NCI-H82 (cell line): ENCODE measurements around the gene PALLD.
A peak's percentile ranks its signal among the peaks of the same experiment; 100 is the strongest.

Experiments
- DNase-seq: peaks from one replicate; lab custom pipeline; 2025; lab: John Stamatoyannopoulos, UW

The PALLD gene

DNA sequence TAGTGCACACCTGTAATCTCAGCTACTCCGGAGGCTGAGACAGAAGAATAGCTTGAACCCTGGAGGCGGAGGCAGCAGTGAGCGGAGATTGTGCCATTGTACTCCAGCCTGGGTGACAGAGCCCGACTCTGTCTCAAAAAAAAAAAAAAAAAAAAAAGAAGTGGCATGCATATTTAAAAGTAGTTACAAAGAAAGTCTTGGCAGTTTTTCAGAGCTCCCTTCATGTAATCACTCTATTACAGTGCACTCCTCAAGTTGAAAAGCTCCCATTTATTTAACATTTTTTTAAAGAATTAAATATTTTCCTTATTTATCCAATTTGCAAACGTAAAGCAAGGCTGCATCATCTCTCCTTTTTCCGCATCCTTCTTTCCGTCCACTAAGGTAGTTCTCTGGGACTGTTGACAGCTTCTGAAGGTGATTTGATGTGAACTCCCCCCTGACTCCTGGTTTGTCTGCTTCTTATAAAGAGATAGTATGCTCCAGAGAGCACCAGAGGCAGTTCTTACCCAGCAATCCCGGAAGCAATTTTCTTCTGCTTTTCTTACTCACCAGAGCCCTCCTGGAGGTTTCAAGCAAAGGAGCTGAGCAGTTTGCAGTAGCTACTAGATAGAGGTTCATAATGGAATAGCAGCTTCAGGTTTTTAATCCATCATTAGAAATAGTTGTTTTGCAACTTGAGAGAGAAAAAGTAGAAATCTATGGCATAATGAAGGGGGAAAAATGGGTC is 151.0 kb downstream of the PALLD start:
- DNase-seq, result no peak

DNA sequence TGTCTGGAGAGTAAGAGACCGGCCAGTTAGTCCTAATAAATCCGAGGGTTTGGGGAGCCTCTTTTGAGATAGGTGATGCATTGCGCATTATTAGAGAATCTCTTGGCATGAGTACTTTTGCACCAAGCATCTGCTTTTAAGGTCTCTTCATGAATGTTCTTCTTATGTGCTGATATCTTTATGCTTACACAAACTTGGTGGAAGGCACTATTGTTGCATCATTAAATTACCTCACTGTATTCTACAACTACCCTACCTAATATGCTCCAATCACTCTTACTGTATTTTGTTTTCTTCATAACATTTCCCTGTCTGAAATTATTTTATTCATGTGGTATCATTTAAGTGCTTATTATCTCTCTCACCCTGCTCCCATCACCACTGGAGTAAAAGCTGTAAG is 151.6 kb downstream of the PALLD start:
- no peak for DNase-seq

DNA sequence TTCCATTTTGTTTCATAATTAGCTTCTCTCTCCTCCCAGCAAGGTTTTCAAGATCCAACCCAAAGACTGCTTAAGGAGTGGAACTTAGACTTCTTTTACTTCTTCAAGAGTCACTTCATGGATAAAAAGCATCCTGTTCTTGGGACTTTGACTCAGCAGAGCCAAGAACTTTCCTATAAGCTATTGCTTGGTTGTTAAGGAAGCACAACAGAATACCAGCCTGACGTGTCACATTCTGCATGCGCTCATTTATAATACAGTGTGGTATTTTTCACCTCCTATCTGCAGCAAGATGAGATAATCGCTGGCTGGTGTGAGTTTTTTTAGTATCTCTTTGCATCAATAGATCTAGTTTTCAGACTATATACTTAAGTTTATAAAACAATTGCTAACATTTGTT is 152.1 kb downstream of the PALLD start:
- no peak for DNase-seq

DNA sequence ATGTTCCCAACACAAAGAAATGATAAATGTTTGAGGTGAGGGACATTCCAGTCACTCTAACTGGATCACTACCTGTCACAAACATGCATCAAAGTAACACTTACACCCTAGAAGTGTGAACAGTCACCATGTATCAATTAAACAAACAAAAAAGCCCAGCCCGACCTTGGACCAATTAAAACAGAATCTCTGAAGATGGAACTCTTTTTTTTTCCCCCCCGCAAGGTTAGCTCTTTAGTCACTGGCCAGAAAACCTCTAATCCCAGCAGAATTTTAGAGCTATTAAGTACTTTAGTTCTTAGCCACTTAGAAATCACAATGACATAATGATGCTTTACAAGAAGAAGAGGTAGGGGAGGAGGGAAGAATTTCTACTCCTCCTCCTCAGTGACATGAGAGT is 154.5 kb downstream of the PALLD start:
- peak; percentile 43 for DNase-seq

DNA sequence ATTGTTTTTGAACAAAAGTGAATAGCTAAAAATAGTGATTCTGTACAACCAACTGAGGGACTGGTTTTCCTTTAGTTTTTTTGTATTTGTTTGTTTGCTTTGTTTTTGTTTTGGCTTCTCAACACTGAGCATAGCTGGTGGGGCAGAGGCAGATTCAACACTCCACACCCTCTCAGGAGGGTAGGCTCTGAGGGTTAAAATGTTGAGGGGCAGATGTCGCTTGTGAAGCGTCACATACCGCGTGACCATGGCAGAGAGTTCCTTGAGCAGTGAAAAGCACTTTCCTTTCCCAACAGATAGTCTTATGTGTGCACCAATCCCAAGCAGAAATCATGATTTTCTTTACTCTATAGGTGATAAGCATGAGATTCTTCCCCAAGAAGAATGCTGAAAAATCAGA is 155.0 kb downstream of the PALLD start:
- peak; percentile 40 for DNase-seq

DNA sequence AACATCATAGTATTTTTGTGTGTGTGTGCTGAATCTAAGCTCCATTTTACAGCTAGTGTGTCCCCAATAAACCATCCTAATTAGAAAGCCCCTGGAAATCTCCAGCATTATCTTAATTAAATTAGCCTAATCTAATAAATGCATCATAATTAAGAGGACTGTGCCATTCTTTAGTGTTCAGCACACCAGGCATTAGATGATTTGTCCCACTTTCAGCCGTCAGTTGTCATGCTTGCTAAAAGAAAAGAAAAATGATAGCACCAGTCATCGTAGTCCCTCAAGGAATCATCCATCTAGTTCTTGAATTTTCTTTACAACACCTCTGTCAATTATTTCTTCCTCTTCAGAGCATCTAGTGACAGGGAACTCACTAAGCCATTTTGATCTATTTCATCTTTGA is 155.9 kb downstream of the PALLD start:
- DNase-seq, result peak; percentile 56

DNA sequence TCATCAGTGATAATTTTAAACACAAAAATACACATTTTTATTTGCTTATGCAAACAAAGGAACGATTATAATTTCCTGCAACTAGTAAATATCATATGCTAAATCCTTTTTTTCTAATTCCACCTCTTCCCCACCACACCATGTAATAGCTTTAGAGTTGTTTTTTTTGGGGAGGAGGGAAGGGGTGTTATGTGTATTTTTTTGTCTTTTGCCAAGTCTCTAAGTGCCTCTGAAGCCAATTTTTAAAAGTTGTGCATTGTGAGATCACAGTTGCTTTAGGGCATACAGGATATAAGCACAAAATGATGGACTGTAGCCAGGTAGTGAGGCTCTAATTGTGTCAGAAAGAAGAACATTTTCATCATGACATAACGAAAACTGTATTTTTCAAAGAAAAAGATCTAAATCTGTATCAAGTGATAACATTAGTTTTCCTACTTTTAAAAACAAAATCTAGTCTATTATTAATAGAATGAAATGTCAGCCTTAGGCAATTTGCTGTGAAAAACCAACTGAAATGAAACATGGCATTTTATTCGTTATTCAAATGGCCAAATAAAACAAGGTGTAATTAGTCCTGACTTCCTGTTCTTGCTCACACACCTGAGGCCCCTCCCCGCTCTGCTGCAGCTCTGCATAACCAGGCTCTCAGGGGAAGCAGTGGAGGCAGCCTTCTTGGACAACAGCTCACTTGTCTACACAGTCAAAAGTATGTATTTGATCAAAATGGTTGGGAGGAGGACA is 157.4 kb downstream of the PALLD start:
- DNase-seq, result no peak

DNA sequence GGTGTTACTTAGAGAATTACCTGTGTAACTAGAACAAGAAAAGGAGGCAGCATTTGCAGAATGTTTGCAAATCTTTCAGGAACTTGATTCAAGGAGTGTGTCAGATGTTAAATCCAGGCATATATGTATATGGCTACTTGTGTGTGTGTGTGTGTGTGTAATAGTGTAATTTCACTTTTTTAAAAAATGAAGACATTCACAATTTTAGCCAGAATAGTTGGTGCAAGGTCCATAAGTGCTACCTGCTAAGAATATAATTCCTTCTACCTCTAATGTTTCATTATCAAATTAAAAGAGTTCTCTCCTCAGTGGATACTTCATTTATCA is 158.0 kb downstream of the PALLD start:
- DNase-seq, result no peak

DNA sequence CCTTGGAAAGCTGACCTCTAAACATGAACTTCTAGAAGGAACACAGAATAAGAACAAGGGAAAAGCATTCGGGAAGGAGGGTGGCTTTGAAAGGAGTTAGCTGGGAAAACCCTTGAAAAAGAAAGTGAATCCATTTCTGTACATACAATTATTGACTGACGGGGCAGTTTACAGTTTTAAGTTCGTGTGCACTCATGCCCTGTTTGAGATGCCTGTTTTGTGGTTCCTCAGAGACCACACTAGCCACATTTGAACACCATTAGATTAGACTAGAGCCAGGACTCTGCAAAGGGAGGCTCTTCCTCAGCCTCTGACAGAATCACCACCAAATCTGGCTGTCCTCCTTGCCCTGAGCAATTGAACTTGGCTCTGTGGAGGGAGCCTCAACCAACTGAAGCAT is 158.3 kb downstream of the PALLD start:
- DNase-seq, result no peak

DNA sequence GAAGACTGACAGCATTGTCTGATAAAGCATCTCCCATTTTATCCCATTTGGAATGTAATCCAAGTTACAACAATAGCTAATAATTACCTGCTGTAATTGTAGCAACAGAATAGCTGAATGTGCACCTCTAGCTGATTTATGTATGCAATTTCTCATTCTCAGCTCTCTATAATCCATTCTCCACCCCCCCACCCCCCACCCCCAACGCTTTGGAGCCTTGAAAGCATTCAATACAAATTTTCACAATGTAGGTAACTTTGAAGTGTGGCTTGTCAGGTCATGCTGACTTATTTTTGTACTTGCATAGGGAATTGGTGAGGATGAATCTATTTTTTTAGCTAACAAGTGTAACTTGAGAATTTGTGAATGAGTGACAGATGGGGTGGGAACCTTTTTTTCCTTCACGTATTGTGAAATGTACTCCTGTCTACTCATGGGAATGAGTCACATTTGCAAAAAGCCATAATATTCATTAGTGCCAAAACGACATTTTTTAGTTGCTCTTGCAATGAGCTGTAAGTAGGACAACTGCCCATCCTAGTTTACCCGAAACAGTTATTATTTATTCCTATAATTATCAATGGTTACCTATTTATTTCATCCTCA is 159.3 kb downstream of the PALLD start:
- DNase-seq, result no peak

DNA sequence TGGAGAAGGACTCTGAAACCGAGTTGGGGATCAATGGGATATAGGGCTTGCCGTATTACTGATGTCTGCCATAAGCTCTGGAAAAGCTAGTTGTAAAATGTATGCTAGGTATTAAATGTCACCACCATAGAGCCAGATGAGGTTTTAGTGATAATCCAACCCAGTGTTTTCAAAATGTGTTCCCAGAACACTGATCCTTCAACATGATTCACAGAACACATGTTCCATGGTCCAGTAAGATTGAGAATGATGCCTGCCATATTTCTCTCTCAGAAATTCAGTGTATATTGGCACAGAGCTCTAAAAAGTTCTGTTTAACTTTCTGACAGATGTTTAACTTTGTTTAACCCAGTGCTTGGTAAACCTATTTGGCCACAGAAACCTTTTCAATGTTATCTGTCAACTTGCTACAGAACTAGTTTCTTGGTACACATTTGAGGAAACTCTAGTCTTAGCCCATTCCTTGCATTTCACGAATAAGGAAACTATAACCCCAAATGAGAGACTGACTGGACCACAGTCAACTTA is 160.2 kb downstream of the PALLD start:
- DNase-seq, result no peak

DNA sequence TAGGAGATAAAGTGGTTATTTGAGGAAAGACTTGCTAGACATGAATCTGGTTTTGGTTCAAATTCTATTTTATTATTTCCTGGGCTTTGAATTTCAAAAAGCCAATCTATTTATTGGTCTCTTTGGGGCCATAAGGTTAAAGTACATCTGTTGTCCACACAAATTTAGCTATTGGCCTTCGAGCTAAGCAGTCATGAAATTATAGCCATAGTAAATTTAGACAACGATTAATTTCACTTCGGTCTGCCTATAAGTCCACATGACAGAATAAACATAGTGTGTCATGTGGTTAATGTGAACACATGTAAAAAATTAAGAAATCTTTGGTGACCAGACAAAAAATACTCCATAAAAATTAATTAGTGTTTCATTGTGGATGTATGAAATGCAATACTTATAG is 161.9 kb downstream of the PALLD start:
- no peak for DNase-seq

DNA sequence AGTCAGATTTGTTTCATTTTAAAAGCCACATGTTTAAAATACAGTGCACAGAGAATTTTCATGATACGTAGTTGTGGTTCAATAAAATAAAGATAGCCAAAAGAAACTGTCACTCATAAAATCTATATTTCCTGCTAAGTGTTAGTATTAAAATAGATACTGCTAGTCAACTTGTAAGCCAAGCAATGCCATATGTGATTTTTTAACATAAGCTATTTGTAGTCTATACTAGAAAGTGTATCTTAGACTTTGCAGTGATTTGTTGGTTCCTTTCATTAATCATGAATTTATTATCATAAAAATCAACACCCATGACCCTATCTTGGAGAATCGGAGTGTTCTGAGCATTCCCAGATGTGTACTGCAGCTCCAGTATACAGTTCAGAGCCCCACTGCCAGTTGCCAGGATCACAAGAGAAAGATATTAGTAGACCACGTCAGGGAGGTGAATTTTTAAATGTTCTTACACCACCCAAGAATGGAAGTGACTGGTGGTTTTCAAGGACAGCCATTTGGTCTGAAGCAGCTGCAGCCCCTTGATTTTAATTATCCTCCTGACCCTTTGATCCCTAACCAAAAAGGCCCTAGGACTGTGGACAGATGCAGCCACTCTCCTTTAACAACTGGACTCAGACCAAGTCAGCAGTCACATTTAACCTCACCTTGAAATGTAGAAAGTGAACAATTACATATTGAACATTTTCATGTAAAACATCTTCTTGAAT is 163.1 kb downstream of the PALLD start:
- DNase-seq, result no peak

DNA sequence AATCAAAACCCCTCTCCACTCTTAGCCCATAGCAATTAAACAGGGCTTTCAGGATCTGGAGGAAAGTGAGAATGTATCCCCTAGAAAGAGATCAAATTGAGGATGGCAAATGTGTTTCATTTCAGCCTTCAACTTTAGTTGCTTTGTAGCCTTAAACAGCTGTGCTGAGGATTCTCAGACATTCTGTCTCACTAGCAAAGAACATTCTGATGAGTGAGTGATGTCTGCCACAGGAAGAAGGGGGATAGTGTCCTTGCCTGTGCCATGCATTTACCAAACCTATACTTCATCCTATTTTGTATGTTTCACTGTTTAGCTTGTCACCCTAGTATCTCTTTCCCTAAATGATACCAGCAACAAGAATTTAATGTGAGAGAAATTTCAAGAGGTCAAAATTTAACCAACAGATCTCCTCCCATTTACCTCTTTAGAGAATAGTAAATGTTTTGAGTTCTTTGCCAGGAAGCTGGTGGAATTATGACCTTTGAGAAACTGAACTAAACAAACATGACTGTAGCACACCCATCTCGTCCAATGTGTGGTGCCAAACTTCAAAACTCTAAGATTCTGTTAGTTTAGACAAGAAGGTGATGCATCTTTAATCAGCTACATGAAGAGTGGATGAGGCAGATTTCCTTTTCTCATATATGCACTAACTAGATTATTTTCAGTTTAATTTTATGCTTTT is 165.6 kb downstream of the PALLD start:
- no peak for DNase-seq

DNA sequence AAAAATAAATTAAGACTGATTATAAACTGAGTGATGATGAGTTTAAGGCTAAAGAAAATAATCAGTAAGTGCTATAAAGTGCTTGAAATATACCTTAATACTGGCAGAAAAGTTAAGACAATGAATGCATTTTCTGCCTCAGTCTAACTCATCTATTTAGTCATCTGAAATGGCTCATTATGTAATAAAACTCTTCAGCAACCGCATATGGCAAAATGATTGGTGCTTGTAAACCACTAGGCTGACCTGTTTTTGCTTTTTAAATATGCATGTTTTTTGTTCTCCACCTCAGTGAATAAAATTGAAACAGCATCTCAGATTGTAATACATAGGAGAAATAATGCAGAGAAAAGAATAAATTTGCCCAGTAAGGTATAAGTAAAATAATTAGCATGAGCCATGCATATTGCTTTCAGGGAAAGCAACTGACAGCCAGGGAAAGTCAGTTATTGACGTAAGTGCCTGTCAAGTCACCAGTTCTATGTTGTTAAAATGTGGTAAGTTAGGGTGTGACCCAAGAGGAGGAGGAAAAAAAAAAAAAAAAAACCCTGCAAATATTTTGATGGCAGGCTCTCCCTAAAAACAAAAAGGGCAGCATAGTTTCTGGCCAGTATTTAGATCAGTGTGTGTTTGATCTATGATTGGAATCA is 167.5 kb downstream of the PALLD start:
- DNase-seq, result no peak

DNA sequence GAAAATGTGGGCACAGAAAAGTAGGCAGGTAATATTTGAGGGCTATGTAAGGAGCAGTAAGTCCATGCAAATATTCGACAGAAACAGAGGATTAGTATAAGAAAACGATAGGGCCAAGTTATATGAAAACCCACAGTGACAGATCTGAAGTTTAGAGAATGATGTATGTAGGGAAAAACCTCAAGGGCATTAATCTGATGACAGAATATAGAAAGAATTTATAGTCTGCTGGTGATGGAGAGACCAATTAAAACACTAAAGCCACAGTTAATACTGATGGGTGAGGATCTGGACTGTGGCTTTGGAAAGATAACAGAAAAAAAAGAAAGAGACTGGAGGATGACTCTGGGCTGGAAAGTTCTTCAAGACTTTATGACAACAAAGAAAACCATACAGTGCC is 169.7 kb downstream of the PALLD start:
- DNase-seq, result no peak

DNA sequence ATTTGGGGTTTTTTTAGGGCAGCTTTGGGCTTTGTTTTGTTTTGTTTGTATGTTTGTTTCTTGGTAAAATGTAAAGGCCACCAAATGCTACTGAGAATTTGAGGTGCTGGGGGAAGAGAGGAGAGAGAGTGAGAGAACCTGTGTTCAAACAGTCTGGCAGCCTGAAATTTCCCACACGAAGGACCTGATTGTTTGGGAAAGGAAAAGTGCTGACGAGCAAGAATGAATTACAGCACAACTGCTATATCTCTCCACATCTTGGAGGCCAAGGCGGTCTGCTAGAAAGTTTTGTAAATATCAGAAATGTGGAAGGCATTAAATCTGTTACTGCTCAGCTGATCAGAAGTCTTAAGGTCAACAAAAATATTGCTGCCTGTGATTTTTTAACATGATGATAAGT is 170.5 kb downstream of the PALLD start:
- no peak for DNase-seq

DNA sequence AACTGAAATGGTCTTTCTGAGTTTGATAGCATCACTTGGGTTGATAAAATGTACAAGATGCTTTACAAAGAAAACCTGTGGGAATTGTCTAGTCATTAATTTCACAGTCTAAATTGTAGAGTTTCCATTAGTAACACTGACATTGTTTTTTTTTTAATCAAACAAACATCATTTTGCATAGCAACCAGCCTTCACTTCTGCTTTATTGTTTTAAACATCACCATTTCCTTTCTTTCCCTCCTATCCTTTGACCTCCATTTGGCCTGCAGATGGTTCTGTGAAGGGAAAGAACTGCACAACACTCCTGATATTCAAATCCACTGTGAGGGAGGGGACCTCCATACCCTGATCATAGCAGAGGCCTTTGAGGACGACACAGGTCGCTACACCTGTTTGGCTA is 171.1 kb downstream of the PALLD start:
- no peak for DNase-seq

DNA sequence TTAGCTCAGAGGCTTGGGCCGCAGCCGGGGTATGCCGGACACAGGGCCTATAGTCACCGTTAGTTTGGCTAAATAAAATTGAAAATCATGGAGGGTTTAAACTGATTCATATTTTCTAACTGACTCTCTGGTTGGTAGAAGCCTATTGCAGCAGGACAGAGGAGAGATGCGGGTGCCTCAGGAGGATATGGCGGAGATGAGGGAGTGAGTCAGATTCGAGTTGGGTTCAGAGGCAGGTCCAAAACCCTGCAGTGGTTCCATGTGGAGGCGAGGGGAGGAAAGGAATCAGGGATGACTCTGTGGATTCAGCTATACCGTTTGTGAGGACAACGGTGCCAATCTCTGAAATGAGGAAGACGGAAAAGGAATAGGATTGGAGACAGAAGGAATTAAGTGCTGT is 176.6 kb downstream of the PALLD start:
- no peak for DNase-seq

DNA sequence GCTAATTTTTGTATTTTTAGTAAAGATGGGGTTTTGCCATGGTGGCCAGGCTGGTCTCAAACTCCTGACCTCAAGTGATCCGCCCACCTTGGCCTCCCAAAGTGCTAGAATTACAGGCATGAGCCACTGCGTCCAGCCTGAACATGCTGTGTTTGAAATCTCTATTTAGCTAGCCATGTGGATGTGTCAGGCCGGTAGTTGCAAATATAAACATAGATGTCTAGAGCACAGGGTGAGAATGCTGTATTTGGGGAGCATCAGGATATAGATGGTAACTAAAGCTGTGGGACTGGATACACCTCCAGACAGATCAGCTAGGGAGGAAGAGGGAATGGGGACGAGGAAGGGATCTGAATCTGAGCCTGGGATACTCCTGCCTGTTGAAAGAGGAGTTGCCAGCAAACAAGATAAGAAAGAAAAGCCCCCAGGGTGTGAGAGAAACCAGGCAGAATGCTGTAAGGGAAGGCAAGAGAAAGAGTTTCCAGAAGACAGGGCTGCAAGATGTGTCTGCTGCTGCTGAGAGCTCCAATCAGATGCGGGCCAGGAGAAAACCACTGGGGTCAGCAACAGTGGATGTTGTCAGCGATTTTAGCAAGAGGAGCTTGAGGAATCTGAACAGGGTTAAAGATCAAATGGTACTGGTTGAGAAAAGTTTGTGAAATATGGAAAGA is 177.4 kb downstream of the PALLD start:
- no peak for DNase-seq

DNA sequence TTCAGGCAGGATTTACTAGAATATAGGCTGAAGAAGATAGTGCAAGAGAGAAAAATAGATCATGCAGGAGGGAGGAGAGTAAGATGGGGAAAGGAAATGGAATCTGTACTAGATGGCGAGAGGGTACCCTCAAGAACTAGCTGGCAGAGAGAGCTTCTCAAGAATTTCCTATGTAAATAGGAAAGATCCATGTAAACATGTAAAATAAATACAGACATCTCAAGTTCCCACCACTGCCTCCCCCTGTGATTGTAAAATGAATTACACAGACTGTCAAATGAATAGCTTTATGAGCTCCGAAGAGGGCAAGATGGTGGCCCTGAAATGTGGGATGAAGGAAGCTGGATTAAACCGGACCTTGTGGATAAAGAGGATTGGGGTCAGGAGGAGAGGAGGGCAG is 178.0 kb downstream of the PALLD start:
- no peak for DNase-seq
